GM19397 (cell line): Measurements from ENCODE around the gene AKIP1.
"Not testable (repeated sequence)": the region's sequence is repeated elsewhere in the genome, so short reads cannot be mapped to it uniquely, and the experiment has no call there.

Source experiments
- ATAC-seq: cut with Tn5 transposase; IDR thresholded peaks from one replicate; pipeline ENCODE4 v1.9.1; 2021; ENCODE audit warnings: mild to moderate bottlenecking, moderate library complexity; ENCODE audit not compliant: unreplicated experiment

AKIP1 gene

GRCh38 chr11:8914661-8915018 is 3.7 kb downstream of the AKIP1 start:
- no peak for ATAC-seq

GRCh38 chr11:8917157-8917825 is 6.3 kb downstream of the AKIP1 start:
- no peak for ATAC-seq

- ATAC-seq: no peak
Measured at GRCh38 chr11:8922691-8923090, 11.7 kb downstream of the AKIP1 start.

GRCh38 chr11:8925711-8926110 is 14.7 kb downstream of the AKIP1 start:
- no peak for ATAC-seq

GRCh38 chr11:8926236-8926635 is 15.2 kb downstream of the AKIP1 start:
- ATAC-seq: no peak

- no peak for ATAC-seq
Measured at GRCh38 chr11:8927233-8927632, 16.2 kb downstream of the AKIP1 start.

GRCh38 chr11:8928205-8928604 is 17.2 kb downstream of the AKIP1 start:
- ATAC-seq: no peak

- ATAC-seq: no peak
Measured at GRCh38 chr11:8928981-8929615, 18.1 kb downstream of the AKIP1 start.

GRCh38 chr11:8930456-8931175 is 19.6 kb downstream of the AKIP1 start:
- no peak for ATAC-seq

- no peak for ATAC-seq
Measured at GRCh38 chr11:8932564-8933180, 21.7 kb downstream of the AKIP1 start, which contains the start of gene C11orf16. C11orf16 (minus strand) TSS chr11:8932947; CDS start chr11:8932308, 639 bp downstream.

GRCh38 chr11:8933931-8934330 is 22.9 kb downstream of the AKIP1 start:
- no peak for ATAC-seq

GRCh38 chr11:8934742-8935488 is 23.9 kb downstream of the AKIP1 start:
- ATAC-seq: no peak

GRCh38 chr11:8935789-8936188 is 24.8 kb downstream of the AKIP1 start:
- ATAC-seq: not testable (repeated sequence)

GRCh38 chr11:8937159-8937558 is 26.2 kb downstream of the AKIP1 start:
- no peak for ATAC-seq

- no peak for ATAC-seq
Measured at GRCh38 chr11:8937659-8938058, 26.7 kb downstream of the AKIP1 start.

GRCh38 chr11:8941341-8942103 is 30.5 kb downstream of the AKIP1 start:
- no peak for ATAC-seq

GRCh38 chr11:8942518-8943066 is 31.6 kb downstream of the AKIP1 start, which contains the start of gene ASCL3:
ASCL3 (minus strand) TSS chr11:8943016; CDS start chr11:8938161, 4,855 bp downstream.
- ATAC-seq: no peak

GRCh38 chr11:8947230-8947943 is 36.4 kb downstream of the AKIP1 start:
- ATAC-seq: no peak

- no peak for ATAC-seq
Measured at GRCh38 chr11:8948886-8949285, 37.9 kb downstream of the AKIP1 start.
